Measurements from ENCODE around the gene SUSD1.

The SUSD1 gene

GRCh38 chr9:112157087-112157486, 18.0 kb downstream of the SUSD1 start:
- H3K4me3 ChIP-seq (ENCODE audit: low read depth, low read length) = no peak overlapping the region
- in situ Hi-C loops (cut with HindIII; ENCODE audit: low sequenced_read_pairs) = no loop called here
- TF ChIP-seq CTCF (IDR thresholded peaks at IDR 0.05; ENCODE audit: low read depth, low read length) = no peak
- no peak for DNase-seq (ENCODE audit: low read depth, low spot score)

- TF ChIP-seq CTCF (IDR thresholded peaks at IDR 0.05; ENCODE audit: low read depth, low read length) = no peak
- H3K4me3 ChIP-seq (ENCODE audit: low read depth, low read length) = no peak overlapping the region
- no peak for DNase-seq (ENCODE audit: low read depth, low spot score)
- in situ Hi-C loops (cut with HindIII; ENCODE audit: low sequenced_read_pairs) = no loop called here
These were observed 25.9 kb downstream of the SUSD1 start for GRCh38 chr9:112149211-112149610.

DNA sequence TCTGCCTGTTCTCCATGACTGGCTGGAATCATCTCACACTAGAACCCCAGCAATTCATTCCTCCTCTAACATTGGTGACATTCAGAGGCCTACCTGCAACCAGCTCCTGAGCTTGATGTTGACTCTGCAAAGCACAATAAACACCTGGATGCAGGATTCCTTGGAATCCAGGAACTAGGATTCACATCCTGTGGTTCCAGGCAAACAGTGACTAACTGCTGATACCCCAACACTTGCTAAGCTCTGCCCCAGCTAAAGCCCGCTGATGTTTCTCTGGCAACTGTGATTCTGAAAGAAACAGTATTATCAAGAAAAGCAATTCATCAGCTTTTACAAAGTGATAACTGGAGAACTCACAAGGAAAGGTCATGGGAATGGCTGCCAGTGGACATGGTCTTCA, 29.2 kb downstream of the SUSD1 start:
- in situ Hi-C loops (cut with HindIII; ENCODE audit: low sequenced_read_pairs) = no loop called here
- TF ChIP-seq CTCF (IDR thresholded peaks at IDR 0.05; ENCODE audit: low read depth, low read length) = no peak
- no peak for DNase-seq (ENCODE audit: low read depth, low spot score)
- H3K4me3 ChIP-seq (ENCODE audit: low read depth, low read length) = no peak overlapping the region

DNA sequence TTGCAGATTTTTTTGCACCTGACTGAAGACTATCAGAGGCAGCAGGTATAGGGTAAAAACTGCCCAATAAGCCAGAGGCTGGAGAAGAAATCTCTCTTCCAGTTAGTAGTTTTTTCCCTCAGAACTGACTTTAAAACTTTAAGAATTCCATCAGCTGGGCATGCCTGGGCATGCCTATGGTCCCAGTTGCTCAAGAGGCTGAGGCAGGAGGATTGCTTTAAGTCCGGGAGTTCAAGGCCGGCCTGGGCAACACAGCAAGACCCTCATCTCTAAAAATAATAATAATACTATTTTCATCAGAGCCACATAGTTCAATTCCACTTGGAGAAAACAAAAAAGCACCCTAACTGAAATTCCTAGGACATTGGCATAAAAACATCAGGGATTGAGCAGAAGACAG, 30.3 kb downstream of the SUSD1 start:
- no peak overlapping the region for H3K4me3 ChIP-seq (ENCODE audit: low read depth, low read length)
- no peak for TF ChIP-seq CTCF (IDR thresholded peaks at IDR 0.05; ENCODE audit: low read depth, low read length)
- no peak for DNase-seq (ENCODE audit: low read depth, low spot score)
- in situ Hi-C loops (cut with HindIII; ENCODE audit: low sequenced_read_pairs) = no loop called here

- in situ Hi-C loops (cut with HindIII; ENCODE audit: low sequenced_read_pairs) = no loop called here
- no peak for TF ChIP-seq CTCF (IDR thresholded peaks at IDR 0.05; ENCODE audit: low read depth, low read length)
- no peak overlapping the region for H3K4me3 ChIP-seq (ENCODE audit: low read depth, low read length)
- DNase-seq (ENCODE audit: low read depth, low spot score) = no peak
These were observed 32.7 kb downstream of the SUSD1 start for GRCh38 chr9:112142420-112142819.

GRCh38 chr9:112140936-112141335, 34.2 kb downstream of the SUSD1 start:
- no peak for TF ChIP-seq CTCF (IDR thresholded peaks at IDR 0.05; ENCODE audit: low read depth, low read length)
- DNase-seq (ENCODE audit: low read depth, low spot score) = no peak
- no peak overlapping the region for H3K4me3 ChIP-seq (ENCODE audit: low read depth, low read length)
- in situ Hi-C loops (cut with HindIII; ENCODE audit: low sequenced_read_pairs) = no loop called here

- H3K4me3 ChIP-seq (ENCODE audit: low read depth, low read length) = no peak overlapping the region
- in situ Hi-C loops (cut with HindIII; ENCODE audit: low sequenced_read_pairs) = no loop called here
- no peak for DNase-seq (ENCODE audit: low read depth, low spot score)
- TF ChIP-seq CTCF (IDR thresholded peaks at IDR 0.05; ENCODE audit: low read depth, low read length) = no peak
These were observed 38.0 kb downstream of the SUSD1 start for GRCh38 chr9:112137066-112137465.
